Psoas muscle (tissue), 7 donors: ENCODE data around the gene SMIM45.

Source experiments
- ATAC-seq, 4 donors: fragments of 200-7000 bp; cut with Tn5 transposase; one replicate each; pipeline ENCODE4 v1.9.1; 2020; ENCODE audit warnings: moderate library complexity in 3 of 4, mild to moderate bottlenecking in 2 of 4
- DNase-seq, 2 donors: peaks; one replicate each; pipeline ENCODE4 v3.0.0-alpha.2; 2020
- H3K27ac ChIP-seq: fragments of 200-600 bp; one replicate; pipeline ENCODE4 v1.8.0; 2022
- H3K27me3 ChIP-seq, 3 donors: fragments of 200-600 bp in 1 of 3; one replicate each; pipeline versions ENCODE4 v1.6.1 to v1.8.0; 2013 to 2022; ENCODE audit warnings: low read length in 2 of 3, mild to moderate bottlenecking in 2 of 3, moderate library complexity in 1 of 3; ENCODE audit not compliant: insufficient read depth in 3 of 3
- H3K36me3 ChIP-seq, 2 donors: fragments of 200-600 bp in 1 of 2; one replicate each; pipeline versions ENCODE4 v1.6.1 to v1.8.0; 2013 to 2022; ENCODE audit warnings: low read depth in 1 of 2, mild to moderate bottlenecking in 1 of 2, moderate library complexity in 1 of 2; ENCODE audit not compliant: insufficient read depth in 1 of 2
- H3K4me1 ChIP-seq: fragments of 200-600 bp; one replicate; pipeline ENCODE4 v1.8.0; 2022
- H3K4me3 ChIP-seq: fragments of 200-600 bp; one replicate; pipeline ENCODE4 v1.8.0; 2022; ENCODE audit warnings: mild to moderate bottlenecking
- H3K9me3 ChIP-seq: fragments of 200-600 bp; one replicate; pipeline ENCODE4 v1.8.0; 2022
- WGBS, 3 donors: extraction: QIAGEN DNeasy Blood & Tissue Kit; methylation state at CpG; one replicate each; pipeline versions ENCODE4 v1.1.6 to v1.1.7; 2013; 5-methylcytosine and 5-hydroxymethylcytosine counted together
- intact Hi-C, 2 donors: fragments of 100-400 bp; cut with DNase I; formaldehyde crosslinking; loops; one replicate each; pipeline versions ENCODE4 v1.11.0 to v1.14.2; 2022
- TF ChIP-seq, protein P1 (sequence below): fragments of 200-600 bp; IDR thresholded peaks from one replicate; pipeline ENCODE4 v1.8.0; 2022; ENCODE audit warnings: antibody characterized with exemption
- donor health status: healthy with polysubstance abuse.
- donor health status: DM: no; HTN: no; CAD: no; lungs with moderate emphysema.
- donor health status: Bipolar disorder and iron deficiency.
- donor health status: healthy.
- donor health status: DM: yes; HTN: yes; CAD: no.
- donor health status: DM: no; HTN: no; CAD: no.
- donor health status: DM: yes; HTN: yes; CAD: no.

SMIM45 gene

DNA sequence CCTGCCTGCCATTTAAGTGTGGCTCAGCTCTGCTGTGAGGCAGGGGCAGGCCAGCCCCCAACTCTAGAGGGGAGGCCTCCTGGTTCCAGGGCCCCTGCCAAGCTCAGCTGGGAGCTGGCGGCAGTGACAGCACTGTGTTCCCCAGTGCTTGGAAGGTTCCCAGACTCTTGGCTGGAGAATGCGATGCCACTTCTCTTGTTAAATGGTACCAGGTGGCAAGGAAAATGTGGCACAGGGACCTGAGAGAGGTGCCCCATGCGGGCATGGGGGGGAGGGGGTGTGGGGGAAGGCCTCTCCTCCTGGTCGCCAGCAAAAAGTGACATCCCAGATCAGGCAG, 17.0 kb upstream of the SMIM45 start:
- H3K9me3 ChIP-seq = no peaks in the 10 kb centered on the region
- ATAC-seq = peak in 2 of 4 donors; percentile 18 to 38
- no peak overlapping the region for H3K4me3 ChIP-seq
- H3K4me1 ChIP-seq = no peaks in the 10 kb centered on the region
- TF ChIP-seq, protein P1, sequence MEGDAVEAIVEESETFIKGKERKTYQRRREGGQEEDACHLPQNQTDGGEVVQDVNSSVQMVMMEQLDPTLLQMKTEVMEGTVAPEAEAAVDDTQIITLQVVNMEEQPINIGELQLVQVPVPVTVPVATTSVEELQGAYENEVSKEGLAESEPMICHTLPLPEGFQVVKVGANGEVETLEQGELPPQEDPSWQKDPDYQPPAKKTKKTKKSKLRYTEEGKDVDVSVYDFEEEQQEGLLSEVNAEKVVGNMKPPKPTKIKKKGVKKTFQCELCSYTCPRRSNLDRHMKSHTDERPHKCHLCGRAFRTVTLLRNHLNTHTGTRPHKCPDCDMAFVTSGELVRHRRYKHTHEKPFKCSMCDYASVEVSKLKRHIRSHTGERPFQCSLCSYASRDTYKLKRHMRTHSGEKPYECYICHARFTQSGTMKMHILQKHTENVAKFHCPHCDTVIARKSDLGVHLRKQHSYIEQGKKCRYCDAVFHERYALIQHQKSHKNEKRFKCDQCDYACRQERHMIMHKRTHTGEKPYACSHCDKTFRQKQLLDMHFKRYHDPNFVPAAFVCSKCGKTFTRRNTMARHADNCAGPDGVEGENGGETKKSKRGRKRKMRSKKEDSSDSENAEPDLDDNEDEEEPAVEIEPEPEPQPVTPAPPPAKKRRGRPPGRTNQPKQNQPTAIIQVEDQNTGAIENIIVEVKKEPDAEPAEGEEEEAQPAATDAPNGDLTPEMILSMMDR = no peak
- no peaks in the 10 kb centered on the region for H3K36me3 ChIP-seq
- H3K27me3 ChIP-seq = no peaks in the 10 kb centered on the region
- H3K27ac ChIP-seq = no peak overlapping the region
- 34 to 50% (median 35%) methylated on average over 4 of the region's 4 CpGs for WGBS, 3 donors
- no peak for DNase-seq
- intact Hi-C loops = no loop called here

DNA sequence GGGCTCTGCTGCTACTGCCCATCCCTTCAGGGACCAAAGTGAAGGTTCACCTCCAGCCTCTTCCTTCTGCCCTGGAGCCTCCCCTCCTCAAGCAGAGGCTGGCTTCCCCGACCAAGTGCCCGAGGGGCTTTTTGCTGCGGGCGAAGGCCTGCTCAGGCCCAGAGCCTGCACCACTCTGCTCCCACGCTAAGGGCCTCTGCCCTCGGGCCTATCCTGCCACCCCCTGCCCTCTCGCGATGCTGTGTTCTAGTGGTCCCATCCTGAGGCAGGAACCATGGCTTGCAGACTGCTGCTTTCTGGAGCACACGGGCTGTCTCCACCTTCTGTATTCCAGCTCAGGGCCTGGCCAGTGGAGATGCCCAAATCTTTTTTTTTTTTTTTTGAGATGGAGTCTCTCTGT, 16.4 kb upstream of the SMIM45 start:
- peaks cover under 1% of the 10 kb centered on the region for H3K4me1 ChIP-seq
- no peaks in the 10 kb centered on the region for H3K9me3 ChIP-seq
- H3K27ac ChIP-seq = no peak overlapping the region
- TF ChIP-seq, protein P1 = no peak
- 89 to 90% (median 90%) methylated on average over 8 to 9 of the region's 9 CpGs for WGBS, 3 donors
- no peak for DNase-seq
- ATAC-seq = no peak
- H3K36me3 ChIP-seq = no peaks in the 10 kb centered on the region
- H3K27me3 ChIP-seq = no peaks in the 10 kb centered on the region
- intact Hi-C loops = no loop called here
- H3K4me3 ChIP-seq = no peak overlapping the region

DNA sequence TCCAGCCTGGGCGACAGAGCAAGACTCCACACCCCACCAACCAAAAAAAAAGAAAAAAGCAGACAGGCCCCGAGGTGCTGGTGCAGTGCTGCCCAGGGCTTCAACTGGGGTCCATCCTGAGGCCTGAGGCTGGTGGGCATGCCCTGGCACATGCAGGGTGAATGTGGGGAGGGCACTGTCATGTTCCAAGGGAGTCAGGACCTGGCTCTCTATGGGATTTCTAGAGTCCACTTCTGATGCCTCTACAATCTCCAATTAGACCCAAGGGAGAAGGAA, 15.1 kb upstream of the SMIM45 start:
- Histone ChIP-seq H3K27ac (no peak overlapping the region), H3K9me3 (no peaks in the 10 kb centered on the region), H3K36me3 (no peaks in the 10 kb centered on the region), H3K4me1 (peaks cover 8% of the 10 kb centered on the region), H3K27me3 (no peaks in the 10 kb centered on the region), H3K4me3 (no peak overlapping the region)
- no peak for DNase-seq
- 81 to 90% (median 88%) methylated on average over 2 of the region's 2 CpGs for WGBS, 3 donors
- intact Hi-C loops = no loop called here
- no peak for ATAC-seq
- TF ChIP-seq, protein P1 = no peak

DNA sequence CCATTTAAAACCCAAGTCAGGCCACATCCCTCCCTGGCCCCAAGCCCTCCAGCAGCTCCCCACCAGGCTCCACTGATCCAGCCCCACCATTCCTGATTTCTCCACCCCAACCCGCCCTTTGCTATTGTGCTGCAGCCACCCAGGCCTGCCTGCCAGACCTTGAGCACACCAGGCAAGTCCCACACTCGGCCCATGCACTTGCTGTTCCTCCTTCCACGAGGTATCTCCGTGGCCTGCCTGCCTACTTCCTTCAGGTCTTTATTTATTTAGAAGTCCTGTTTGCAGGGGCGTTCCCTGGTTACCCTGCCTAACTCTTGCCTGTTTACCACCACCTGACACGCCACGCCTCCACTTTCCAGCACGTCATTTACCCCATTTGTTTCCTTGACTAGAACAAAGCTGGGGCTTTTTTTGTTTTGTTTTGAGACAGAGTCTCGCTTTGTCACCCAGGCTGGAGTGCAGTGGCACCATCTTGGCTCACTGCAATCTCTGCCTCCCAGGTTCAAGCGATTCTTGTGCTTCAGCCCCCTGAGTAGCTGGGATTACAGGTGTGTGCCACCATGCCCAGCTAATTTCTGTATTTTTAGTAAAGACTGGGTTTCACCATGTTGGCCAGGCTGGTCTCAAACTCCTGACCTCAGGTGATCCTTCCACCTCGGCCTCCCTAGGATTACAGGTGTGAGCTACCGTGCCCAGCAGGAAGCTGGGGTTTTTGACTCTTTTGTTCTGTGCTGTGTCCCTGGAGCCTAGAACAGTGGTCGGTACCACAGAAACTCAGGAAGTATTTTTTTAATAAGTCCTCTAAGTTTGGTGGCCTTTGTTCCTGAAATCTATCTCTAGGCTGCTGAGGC, 11.7 kb upstream of the SMIM45 start:
- TF ChIP-seq, protein P1 = no peak
- no peak for ATAC-seq
- DNase-seq = no peak

More for the DNA sequence above, 11.7 kb upstream of the SMIM45 start:
- Histone ChIP-seq H3K27ac (peak overlapping the region; percentile 18), H3K27me3 (no peaks in the 10 kb centered on the region), H3K36me3 (no peaks in the 10 kb centered on the region), H3K4me3 (no peak overlapping the region), H3K9me3 (no peaks in the 10 kb centered on the region), H3K4me1 (peaks cover 8% of the 10 kb centered on the region)
- intact Hi-C loops = loop anchor here (2.0 kb wide), 3 partner anchors 191 to 243 kb away; no protein-coding TSS in a partner anchor
- 82 to 92% (median 84%) methylated on average over 13 of the region's 13 CpGs for WGBS, 3 donors
